ENCODE data around the gene TAF6L. TPM values are rescaled to one million over a fixed set of nuclear protein-coding genes. Genes with fewer than 3 reads are reported as not detected.
A peak's percentile ranks its signal among the peaks of the same experiment; 100 is the strongest.

The TAF6L gene
- total and polyA plus RNA-seq, 9 of the 15 experiments (the other 6 are each of a cell fraction or from before 2014, with no cell fraction given), result 0.04 to 45.5 (median 20.8) TPM

GRCh38 chr11:62728171-62728988 is 42.8 kb upstream of the TAF6L start, which contains the start of gene TTC9C (continued):
- TF ChIP-seq, protein P1, sequence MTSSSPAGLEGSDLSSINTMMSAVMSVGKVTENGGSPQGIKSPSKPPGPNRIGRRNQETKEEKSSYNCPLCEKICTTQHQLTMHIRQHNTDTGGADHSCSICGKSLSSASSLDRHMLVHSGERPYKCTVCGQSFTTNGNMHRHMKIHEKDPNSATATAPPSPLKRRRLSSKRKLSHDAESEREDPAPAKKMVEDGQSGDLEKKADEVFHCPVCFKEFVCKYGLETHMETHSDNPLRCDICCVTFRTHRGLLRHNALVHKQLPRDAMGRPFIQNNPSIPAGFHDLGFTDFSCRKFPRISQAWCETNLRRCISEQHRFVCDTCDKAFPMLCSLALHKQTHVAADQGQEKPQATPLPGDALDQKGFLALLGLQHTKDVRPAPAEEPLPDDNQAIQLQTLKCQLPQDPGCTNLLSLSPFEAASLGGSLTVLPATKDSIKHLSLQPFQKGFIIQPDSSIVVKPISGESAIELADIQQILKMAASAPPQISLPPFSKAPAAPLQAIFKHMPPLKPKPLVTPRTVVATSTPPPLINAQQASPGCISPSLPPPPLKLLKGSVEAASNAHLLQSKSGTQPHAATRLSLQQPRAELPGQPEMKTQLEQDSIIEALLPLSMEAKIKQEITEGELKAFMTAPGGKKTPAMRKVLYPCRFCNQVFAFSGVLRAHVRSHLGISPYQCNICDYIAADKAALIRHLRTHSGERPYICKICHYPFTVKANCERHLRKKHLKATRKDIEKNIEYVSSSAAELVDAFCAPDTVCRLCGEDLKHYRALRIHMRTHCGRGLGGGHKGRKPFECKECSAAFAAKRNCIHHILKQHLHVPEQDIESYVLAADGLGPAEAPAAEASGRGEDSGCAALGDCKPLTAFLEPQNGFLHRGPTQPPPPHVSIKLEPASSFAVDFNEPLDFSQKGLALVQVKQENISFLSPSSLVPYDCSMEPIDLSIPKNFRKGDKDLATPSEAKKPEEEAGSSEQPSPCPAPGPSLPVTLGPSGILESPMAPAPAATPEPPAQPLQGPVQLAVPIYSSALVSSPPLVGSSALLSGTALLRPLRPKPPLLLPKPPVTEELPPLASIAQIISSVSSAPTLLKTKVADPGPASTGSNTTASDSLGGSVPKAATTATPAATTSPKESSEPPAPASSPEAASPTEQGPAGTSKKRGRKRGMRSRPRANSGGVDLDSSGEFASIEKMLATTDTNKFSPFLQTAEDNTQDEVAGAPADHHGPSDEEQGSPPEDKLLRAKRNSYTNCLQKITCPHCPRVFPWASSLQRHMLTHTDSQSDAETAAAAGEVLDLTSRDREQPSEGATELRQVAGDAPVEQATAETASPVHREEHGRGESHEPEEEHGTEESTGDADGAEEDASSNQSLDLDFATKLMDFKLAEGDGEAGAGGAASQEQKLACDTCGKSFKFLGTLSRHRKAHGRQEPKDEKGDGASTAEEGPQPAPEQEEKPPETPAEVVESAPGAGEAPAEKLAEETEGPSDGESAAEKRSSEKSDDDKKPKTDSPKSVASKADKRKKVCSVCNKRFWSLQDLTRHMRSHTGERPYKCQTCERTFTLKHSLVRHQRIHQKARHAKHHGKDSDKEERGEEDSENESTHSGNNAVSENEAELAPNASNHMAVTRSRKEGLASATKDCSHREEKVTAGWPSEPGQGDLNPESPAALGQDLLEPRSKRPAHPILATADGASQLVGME (CRISPR knock-in tag; IDR thresholded peaks at IDR 0.05), result 0 out of 2 replicates have a peak, but pooled peaks have one; percentile 47
- TF ChIP-seq TCF3 (CRISPR knock-in tag; IDR thresholded peaks at IDR 0.05), result no peak
- TF ChIP-seq ZNF77 (CRISPR knock-in tag; IDR thresholded peaks at IDR 0.05), result no peak
- TF ChIP-seq, protein P2, sequence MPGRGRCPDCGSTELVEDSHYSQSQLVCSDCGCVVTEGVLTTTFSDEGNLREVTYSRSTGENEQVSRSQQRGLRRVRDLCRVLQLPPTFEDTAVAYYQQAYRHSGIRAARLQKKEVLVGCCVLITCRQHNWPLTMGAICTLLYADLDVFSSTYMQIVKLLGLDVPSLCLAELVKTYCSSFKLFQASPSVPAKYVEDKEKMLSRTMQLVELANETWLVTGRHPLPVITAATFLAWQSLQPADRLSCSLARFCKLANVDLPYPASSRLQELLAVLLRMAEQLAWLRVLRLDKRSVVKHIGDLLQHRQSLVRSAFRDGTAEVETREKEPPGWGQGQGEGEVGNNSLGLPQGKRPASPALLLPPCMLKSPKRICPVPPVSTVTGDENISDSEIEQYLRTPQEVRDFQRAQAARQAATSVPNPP (IDR thresholded peaks at IDR 0.05; ENCODE audit: borderline replicate concordance, insufficient read depth, insufficient read length), result no peak
- no peak for TF ChIP-seq ZNF79 (CRISPR knock-in tag; IDR thresholded peaks at IDR 0.05; ENCODE audit: low read depth)
- no peak for TF ChIP-seq ZNF717 (CRISPR knock-in tag; IDR thresholded peaks at IDR 0.05)
- TF ChIP-seq MEF2D (tag; conservative IDR thresholded peaks at IDR 0.05; ENCODE audit: low read depth), result no peak
- no peak for TF ChIP-seq SMAD2 (IDR thresholded peaks at IDR 0.05; ENCODE audit: low read depth, low read length)
- TF ChIP-seq XRCC4 (IDR thresholded peaks at IDR 0.05; ENCODE audit: extremely low read depth, insufficient read depth, insufficient read length), result no peak
- no peak for TF ChIP-seq ZNF253 (CRISPR knock-in tag; conservative IDR thresholded peaks at IDR 0.05)
- peak in 1 of 2 experiments; percentile 24; a peak in 1 of 4 replicates for TF ChIP-seq MLLT1 (IDR thresholded peaks at IDR 0.05)
- no peak for TF ChIP-seq ZNF395 (CRISPR knock-in tag; IDR thresholded peaks at IDR 0.05)
- TF ChIP-seq, protein P3, sequence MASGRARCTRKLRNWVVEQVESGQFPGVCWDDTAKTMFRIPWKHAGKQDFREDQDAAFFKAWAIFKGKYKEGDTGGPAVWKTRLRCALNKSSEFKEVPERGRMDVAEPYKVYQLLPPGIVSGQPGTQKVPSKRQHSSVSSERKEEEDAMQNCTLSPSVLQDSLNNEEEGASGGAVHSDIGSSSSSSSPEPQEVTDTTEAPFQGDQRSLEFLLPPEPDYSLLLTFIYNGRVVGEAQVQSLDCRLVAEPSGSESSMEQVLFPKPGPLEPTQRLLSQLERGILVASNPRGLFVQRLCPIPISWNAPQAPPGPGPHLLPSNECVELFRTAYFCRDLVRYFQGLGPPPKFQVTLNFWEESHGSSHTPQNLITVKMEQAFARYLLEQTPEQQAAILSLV (tag; IDR thresholded peaks at IDR 0.05), result no peak
- no peak for TF ChIP-seq GATA2 (CRISPR knock-in tag; IDR thresholded peaks at IDR 0.05)
- TF ChIP-seq POLR2A (conservative IDR thresholded peaks at IDR 0.05), result peak; percentile 71
- TF ChIP-seq NR1H2 (CRISPR knock-in tag; IDR thresholded peaks at IDR 0.05), result no peak
- no peak for TF ChIP-seq ZNF707 (CRISPR knock-in tag; conservative IDR thresholded peaks at IDR 0.05)
